Measurements from ENCODE around the gene TPST1. TPM values are rescaled to one million over a fixed set of nuclear protein-coding genes. Genes with fewer than 3 reads are reported as not detected.

TPST1 gene
- total and polyA plus RNA-seq, 12 donors = 2.0 to 7.3 (median 4.7) TPM

DNA sequence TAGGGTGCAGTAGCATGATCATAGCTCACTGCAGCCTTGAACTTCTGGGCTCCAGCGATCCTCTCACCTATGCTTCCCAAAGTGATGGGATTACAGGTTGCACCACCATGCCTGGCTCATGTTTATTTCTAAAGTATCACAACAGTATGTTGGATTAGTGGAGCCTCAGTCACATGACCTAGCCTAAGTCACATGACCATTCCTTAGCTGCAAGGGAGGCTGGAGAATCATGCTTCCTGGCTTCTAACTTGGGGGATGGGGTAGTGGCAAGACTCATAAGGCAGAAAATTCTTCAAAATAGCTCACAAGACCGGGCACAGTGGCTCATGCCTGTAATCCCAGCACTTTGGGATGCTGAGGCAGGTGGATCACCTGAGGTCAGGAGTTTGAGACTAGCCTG is 26.9 kb upstream of the TPST1 start:
- no peak for DNase-seq
- intact Hi-C loops (cut with DNase I) = no loop called here
- no peak for ATAC-seq
- Histone ChIP-seq H3K4me1 (no peaks in the 10 kb centered on the region), H3K27ac (no peak overlapping the region), H3K36me3 (no peaks in the 10 kb centered on the region), H3K9me3 (no peaks in the 10 kb centered on the region), H3K4me3 (no peak overlapping the region), H3K27me3 (no peaks in the 10 kb centered on the region)
- WGBS, 2 donors = 98% methylated on average over 2 of the region's 2 CpGs
- TF ChIP-seq, protein P1, sequence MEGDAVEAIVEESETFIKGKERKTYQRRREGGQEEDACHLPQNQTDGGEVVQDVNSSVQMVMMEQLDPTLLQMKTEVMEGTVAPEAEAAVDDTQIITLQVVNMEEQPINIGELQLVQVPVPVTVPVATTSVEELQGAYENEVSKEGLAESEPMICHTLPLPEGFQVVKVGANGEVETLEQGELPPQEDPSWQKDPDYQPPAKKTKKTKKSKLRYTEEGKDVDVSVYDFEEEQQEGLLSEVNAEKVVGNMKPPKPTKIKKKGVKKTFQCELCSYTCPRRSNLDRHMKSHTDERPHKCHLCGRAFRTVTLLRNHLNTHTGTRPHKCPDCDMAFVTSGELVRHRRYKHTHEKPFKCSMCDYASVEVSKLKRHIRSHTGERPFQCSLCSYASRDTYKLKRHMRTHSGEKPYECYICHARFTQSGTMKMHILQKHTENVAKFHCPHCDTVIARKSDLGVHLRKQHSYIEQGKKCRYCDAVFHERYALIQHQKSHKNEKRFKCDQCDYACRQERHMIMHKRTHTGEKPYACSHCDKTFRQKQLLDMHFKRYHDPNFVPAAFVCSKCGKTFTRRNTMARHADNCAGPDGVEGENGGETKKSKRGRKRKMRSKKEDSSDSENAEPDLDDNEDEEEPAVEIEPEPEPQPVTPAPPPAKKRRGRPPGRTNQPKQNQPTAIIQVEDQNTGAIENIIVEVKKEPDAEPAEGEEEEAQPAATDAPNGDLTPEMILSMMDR (IDR thresholded peaks at IDR 0.05) = no peak

DNA sequence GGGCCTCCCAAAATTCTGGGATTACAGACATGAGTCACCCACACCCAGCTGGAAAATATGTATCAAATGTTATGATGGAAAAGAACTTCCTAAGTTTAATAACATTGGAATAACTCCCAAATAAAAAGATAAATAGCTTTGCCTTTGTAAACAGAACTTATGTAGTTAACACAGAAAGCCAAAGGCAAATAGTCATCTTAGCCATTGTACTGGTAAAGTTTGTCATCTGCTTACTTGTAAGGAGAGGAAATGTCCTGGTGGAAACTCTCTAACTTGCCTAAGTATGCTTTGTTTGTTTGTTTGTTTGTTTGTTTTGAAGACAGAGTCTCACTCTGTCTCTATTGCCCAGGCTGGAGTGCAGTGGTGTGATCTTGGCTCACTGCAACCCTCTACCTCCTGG is 23.8 kb upstream of the TPST1 start:
- intact Hi-C loops (cut with DNase I) = no loop called here
- no peak overlapping the region for H3K27ac ChIP-seq
- H3K27me3 ChIP-seq = no peaks in the 10 kb centered on the region
- TF ChIP-seq, protein P1 (IDR thresholded peaks at IDR 0.05) = no peak
- no peak for DNase-seq
- ATAC-seq = no peak
- peaks cover 0 to 5% (median 0%) of the 10 kb centered on the region in 11 donors for H3K9me3 ChIP-seq
- H3K4me3 ChIP-seq = no peak overlapping the region
- H3K4me1 ChIP-seq = no peaks in the 10 kb centered on the region
- H3K36me3 ChIP-seq = no peaks in the 10 kb centered on the region

DNA sequence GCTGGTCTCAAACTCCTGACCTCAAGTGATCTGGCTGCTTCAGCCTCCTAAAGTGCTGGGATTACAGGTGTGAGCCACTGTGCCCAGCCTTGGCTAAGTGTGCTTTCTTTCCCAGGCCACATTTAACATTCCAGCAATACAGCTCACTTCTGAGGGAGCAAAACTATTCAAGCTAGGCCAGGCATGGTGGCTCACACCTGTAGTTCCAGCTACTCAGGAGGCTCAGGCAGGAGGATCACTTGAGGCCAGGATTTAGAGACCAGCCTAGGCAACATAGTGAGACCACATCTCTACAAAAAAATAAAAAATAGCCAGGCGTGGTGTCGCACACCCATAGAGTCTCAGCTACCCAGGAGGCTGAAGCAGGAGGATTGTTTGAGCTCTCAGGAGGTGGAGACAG is 23.3 kb upstream of the TPST1 start:
- peaks cover 0 to 5% (median 0%) of the 10 kb centered on the region in 11 donors for H3K9me3 ChIP-seq
- no peak overlapping the region for H3K4me3 ChIP-seq
- no peaks in the 10 kb centered on the region for H3K36me3 ChIP-seq
- intact Hi-C loops (cut with DNase I) = no loop called here
- TF ChIP-seq, protein P1 (IDR thresholded peaks at IDR 0.05) = no peak
- no peaks in the 10 kb centered on the region for H3K27me3 ChIP-seq
- no peaks in the 10 kb centered on the region for H3K4me1 ChIP-seq
- no peak for DNase-seq
- no peak for ATAC-seq
- WGBS, 2 donors = 95 to 96% methylated on average over 2 of the region's 2 CpGs
- no peak overlapping the region for H3K27ac ChIP-seq

DNA sequence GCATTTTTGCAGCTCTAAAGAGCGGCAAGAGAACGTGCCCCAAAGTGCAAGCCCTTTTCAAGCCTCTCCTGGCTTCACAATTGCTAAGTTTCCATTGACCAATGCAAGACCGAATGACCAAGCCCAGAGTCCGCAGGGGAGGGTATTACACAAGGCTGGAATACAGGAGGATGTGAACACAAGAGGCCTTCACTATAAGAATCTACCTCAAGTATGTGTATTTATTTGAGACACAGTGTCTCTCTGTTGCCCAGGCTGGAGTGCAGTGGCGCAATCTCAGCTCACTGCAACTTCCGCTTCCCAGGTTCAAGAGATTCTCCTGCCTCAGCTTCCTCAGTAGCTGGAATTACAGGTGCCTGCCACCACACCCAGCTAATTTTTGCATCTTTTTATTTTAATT is 22.2 kb upstream of the TPST1 start:
- Histone ChIP-seq H3K4me1 (no peaks in the 10 kb centered on the region), H3K36me3 (no peaks in the 10 kb centered on the region), H3K4me3 (no peak overlapping the region), H3K27ac (no peak overlapping the region), H3K9me3 (peaks cover 0 to 5% (median 0%) of the 10 kb centered on the region in 11 donors), H3K27me3 (no peaks in the 10 kb centered on the region)
- ATAC-seq (no peak), DNase-seq (no peak)
- TF ChIP-seq, protein P1 (IDR thresholded peaks at IDR 0.05) = no peak
- intact Hi-C loops (cut with DNase I) = no loop called here
- 94 to 97% methylated on average over 6 of the region's 6 CpGs for WGBS, 2 donors

DNA sequence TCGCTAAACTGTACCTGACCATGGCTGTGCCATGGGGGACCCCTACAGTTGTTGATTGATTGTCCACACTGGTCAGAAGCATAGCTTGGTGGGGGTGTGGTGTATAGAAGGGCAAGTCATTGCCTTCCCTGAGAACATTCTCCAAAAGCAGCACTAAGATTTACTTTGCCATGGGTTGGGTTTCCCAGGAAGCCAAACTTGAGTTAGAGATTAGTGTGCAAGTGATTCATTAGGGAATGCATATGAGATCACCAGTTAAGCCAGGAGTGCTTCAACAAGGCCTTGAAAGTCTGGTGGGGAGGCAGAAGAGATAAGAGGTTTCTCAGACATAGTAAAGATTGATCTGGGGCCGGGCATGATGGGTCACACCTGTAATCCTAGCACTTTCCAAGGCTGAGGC is 21.4 kb upstream of the TPST1 start:
- Histone ChIP-seq H3K27me3 (no peaks in the 10 kb centered on the region), H3K27ac (no peak overlapping the region), H3K4me3 (no peak overlapping the region), H3K4me1 (no peaks in the 10 kb centered on the region), H3K9me3 (peaks cover 0 to 5% (median 0%) of the 10 kb centered on the region in 11 donors), H3K36me3 (no peaks in the 10 kb centered on the region)
- intact Hi-C loops (cut with DNase I) = no loop called here
- TF ChIP-seq, protein P1 (IDR thresholded peaks at IDR 0.05) = no peak
- DNase-seq (no peak), ATAC-seq (no peak)
- WGBS, 2 donors = 75 to 80% methylated on average over 2 of the region's 2 CpGs
